GM19099 (cell line): ENCODE data around the gene HNRNPH2.

Experiments used
- POLR2A ChIP-seq: IDR thresholded peaks from 3 replicates; pipeline ENCODE4 v1.6.1; 2011; ENCODE audit warnings: low read depth; ENCODE audit not compliant: insufficient read length; ENCODE audit errors: extremely low read depth

The HNRNPH2 gene

DNA sequence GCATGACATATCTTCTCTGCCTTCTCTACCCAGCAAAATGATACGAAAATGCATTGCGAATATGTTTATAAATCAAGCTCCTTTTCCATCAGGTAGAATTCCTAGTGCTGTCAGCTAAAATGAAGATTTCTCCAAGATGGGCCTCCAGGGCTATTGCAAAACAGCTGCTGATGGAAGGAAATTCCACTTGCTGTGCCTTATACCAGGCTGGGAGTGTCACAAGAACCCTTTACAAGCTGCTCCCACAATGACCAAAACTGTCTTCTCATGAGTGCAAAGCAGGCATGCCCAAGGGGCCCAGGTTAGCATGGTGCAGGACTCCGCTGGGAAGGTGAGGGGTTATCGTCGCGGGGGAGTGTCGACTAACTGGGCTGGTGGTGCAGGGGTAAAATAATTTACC lies 8.7 kb downstream of the HNRNPH2 start:
- no peak for TF ChIP-seq POLR2A

DNA sequence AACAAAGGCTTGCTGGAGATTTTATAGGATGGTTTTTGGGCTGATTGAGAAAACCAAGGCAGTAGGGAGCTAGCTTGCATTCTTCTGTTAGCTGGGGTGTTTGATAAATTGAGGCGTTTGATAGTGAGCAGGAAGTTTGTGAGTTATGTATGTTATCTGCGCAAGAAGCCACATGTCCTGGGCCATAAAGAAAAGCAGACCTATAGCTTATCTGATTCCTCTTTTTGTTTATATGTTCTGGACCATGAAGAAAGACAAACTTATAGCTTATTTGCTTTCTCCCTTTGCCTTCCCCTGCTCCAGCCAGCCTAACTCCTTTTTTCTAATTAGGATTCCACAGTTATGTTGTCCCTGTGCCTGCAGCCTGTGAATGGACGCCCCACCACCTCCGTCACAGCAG lies 9.2 kb downstream of the HNRNPH2 start:
- TF ChIP-seq POLR2A, result no peak

DNA sequence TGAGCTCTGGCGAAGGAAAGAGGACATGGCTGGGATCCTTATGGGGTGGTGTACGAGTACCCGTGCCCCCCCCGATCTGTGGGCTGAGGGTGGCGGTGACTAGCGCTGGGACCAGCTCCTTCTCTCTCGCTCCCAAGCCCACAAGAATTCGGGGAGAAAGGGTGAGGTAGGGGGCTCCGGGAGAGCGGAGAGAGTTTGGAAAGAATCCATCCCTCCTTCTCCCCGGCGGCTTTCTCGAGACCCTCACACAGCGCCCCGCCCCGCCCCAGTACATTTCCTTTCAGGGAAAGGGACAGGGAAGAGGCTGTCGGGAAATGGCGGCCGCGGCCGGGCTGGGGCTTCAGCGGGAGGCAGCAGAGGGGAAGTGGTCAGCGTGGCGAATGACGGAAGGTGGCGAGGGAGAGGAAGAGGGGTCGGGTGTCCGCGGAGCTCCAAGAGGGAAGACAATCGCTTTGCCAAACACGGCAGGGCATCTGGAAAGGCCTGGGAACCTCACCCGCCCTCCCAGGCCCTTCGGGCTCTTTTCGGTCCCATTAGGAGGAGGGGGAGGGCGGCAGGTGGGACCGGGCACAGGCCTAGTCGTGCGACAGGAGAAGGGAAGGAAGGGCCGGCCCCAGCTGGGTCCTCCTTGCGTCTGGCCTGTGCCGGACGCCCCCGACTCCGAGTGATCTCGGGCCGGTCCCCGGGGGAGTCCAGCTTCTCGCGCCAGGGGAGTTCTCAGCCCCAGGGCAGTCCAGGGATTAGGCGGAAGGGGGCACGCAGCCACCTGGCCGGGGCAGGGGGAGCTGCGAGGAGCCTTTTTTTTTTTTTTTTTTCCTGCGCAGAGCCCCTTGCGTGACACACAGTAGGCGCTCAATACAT lies 10.2 kb downstream of the HNRNPH2 start:
- no peak for TF ChIP-seq POLR2A

DNA sequence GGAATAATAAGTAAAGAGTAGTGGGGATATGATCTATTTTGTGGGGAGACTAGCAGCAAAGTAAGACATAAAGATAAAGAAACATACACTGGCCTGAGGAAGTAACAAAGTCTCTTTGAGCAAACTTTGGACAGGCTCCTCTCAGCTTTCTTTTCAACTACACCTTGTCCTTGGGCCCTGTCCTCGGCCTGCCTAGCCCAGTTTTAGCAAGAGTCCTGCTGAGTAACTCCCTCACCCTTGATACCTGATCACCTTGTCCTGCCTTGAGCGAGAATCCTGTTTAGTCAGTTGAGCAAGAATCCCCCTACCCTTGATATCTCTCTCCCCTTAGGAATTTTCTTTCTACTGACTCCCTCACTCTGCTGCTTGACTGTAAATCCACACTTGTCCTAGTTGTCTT lies 11.5 kb downstream of the HNRNPH2 start:
- no peak for TF ChIP-seq POLR2A

DNA sequence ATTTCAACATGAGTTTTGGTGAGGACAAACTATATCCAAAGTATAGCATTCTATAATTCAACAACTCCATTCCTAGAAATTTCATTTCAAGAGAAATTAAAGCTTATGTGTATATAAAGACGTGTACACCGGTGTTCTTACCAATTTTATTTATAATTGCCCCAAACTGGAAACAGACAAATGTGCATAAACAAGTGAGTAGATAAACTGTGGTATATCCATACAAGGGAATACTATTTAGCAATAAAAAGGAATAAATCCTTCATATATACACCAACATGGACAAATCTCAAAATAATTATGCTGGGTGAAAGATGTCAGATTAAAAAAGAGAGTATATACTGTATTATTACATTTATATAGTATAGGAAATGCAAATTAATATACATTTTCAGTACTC lies 19.9 kb downstream of the HNRNPH2 start:
- no peak for TF ChIP-seq POLR2A

DNA sequence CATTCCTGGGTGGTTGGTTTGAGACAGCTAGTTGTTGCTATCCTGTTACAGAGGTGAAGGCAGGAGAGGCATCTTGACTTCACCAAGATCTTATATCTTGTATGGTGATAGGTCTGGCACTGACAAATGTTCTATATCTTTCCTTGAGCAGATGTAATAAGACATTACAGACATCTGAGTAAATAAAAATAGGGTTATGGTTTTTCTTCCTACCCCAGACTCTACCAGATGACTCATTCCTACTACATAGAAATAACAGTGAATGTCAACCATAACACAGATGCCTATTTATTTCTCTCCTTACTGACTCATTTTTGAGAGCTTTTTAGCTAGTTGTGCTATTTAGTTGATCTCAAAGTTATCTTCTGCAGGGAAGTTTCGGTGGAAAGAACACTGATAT lies 21.9 kb downstream of the HNRNPH2 start:
- no peak for TF ChIP-seq POLR2A

DNA sequence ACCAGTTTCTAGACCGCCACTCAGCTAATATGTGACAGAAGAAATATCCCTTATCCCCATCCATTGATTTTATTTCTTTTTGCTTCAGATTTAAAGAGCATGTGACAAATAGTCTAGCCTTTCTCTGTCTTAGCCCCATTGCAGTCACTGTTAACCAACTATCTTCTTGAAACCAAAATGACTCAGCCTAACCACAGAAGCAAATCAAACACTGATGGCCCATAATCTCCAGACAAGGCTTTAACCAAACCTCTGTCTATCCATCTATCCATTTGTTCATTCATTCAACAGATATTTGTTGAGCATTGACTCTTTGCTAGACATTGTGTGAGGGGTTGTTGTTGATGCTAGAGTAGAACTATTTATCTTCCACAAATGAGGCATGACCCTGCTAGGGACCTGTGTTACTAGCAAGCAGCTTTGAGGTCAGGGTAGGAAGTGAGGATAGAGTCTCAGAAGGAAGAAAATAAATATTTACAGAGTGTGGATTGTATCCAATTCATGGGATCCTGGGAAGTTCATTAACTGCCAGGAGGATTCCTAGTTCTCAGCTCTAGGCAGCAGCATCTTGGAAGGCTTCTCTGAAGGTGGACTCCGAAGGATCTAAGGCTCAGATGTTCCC lies 22.5 kb downstream of the HNRNPH2 start:
- TF ChIP-seq POLR2A, result no peak

DNA sequence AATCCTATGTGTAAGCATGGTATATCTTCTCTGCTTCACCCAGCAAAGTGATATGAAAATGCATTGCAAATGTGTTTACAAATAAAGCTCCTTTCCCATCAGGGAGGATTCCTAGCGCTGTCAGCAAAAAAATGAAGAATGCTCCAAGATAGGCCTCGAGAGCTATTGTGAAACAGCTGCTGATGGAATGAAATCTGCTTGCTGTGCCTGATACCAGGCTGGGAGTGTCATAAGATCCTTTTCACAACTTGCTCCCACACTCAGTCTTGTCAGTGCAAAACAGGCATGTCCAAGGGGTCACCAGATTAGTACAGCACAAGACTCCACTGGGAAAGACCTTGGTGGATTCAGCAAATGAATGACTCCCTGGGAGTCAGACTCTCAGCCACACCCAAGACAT lies 34.1 kb downstream of the HNRNPH2 start:
- no peak for TF ChIP-seq POLR2A

DNA sequence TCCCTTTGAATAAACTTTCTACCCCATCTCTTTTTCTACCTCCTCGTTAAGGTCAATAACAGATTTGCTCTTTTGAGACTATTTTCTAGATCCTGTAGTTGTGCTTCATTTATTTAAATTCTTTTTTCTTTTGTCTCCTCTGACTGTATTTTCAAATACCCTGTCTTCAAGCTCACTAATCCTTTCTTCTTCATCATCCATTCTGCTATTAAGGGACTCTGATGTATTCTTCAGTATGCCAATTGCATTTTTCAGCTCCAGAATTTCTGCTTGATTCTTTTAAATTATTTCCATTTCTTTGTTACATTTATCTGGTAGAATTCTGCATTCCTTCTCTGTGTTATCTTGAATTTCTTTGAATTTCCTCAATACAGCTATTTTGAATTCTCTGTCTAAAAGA lies 41.3 kb downstream of the HNRNPH2 start:
- TF ChIP-seq POLR2A, result no peak

DNA sequence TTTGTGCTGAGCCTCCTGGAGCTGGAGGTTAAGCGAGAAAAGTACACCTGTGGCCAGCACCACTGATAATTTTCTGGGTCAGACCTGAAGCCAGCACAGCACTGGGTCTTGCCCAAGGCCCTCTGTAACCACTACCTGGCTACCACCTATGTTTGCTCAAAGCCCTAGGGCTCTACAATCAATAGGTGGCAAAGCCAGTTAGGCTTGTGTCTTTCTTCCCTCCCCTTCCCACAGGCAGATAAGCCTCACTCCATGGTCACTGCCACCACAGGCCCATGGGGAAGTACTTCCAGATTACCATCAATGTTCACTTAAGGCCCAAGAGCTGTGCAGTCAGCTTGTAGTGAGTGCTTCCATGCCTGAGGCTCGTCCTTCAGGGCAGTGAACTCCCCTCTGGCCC lies 42.1 kb downstream of the HNRNPH2 start:
- TF ChIP-seq POLR2A, result no peak

DNA sequence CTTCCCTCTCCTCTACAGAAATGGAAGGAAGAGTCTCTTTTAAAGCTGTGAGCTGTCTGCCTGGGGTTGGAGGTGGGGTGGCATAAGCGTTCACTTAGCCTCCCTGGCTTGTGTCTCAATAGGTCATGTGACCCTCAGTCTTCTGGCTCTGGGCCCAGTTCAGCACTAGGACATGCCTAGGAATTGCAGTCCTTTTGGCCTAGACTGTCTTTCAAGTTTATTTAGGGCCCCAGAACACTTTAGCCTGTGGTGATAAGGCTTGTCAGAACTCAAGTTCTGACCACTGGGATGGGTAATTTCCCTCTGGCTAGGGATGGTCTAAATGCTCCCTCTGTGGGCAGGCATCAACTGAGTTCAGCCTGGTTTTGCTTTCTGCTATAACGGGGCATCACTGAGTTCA lies 42.9 kb downstream of the HNRNPH2 start:
- TF ChIP-seq POLR2A, result no peak

DNA sequence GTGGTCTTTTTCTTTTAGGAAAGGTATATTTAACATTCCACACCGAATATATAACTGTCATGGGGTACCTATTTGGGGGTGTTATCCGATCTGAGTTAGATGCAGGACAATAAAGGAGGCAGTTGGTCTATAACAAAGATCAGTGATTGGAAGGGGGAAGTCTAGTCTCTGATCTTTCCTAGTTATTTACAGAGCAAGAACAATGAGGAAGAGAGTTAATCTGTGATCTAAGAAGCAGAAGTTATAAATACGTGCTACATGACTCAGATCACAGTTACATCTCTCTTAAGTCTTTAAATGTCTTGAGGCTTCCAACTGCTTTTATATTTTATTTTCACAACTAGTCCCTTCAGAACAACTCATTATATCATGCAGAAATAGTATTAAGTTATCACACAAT lies 44.0 kb downstream of the HNRNPH2 start:
- TF ChIP-seq POLR2A, result no peak

DNA sequence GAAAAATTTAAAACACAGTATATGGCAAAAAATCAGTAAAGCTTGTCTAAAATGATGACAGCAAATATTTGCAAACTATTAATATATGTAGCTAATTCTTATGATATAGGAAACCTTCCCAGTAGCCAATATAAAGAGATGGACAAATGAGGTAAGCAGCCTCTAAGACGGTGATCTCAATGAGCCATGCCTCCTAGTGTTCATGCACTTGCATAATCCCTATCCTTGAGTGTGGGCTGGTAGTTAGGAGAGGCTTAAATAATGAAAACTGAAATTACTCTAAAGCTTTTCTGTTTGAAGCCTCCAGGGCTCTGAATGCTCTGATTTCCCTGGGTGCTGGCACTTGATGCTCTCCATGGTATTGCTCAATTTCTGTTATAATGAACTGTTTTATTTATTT lies 52.6 kb downstream of the HNRNPH2 start:
- TF ChIP-seq POLR2A, result no peak

DNA sequence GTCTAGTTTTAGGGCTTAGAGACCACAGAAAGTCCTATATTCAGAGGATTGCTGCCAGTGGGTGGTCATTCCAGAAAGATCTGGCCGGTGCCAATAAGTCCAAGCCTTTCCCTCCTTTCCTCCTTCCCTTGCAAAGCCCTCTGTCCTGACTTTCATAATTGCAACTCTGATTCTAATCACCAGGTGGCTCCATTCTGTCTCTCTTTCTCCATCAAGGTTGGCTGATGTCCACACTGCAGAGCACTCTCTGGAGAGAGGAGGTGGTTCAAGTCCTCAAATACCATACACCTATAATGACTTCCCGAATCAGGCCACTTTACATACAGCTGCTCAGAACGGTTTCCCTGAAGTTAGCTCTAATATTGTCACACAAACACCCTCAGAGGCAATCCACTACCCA lies 54.9 kb downstream of the HNRNPH2 start:
- no peak for TF ChIP-seq POLR2A
